ENCODE data around the gene TLR1.
A peak's percentile ranks its signal among the peaks of the same experiment; 100 is the strongest.
"Not testable (repeated sequence)": the region's sequence is repeated elsewhere in the genome, so short reads cannot be mapped to it uniquely, and the experiment has no call there.

Gene TLR1

DNA sequence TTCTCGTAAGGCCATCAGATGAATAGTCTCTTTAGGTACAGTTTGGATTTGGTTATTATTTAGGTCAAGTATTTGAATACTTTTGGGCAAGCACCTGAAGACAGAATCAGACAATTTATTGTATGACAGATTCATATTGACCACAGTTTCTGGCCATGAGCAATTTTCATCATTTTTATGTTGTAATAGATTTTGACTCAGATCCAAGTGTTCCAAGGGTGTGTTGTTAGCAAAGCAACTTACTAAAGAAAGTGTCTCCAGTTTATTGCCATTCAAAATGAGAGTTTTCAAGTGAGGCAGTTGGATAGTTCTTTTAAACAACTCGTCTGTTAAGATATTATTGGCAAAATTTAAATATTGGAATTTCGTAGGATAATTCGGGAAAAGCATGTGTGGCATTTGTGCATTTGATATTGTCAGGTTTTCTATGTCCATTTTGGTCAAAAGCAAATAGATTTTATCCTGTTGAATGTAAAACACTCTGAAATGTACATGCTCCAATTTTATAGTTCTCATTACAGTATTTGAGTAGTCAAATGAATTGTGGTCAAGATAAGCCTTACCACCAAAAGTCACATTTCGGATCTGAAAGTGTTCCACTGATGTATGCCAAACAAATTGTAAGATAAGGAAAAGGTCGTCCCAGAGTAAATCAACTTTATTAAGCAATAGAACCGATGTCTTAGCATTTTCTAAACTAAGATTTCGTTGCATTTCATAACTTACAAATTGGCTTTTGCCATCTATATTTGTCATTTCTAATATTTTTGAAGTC lies 30.2 kb downstream of the TLR1 start:
- DNase-seq (ENCODE audit: low spot score), result no peak

DNA sequence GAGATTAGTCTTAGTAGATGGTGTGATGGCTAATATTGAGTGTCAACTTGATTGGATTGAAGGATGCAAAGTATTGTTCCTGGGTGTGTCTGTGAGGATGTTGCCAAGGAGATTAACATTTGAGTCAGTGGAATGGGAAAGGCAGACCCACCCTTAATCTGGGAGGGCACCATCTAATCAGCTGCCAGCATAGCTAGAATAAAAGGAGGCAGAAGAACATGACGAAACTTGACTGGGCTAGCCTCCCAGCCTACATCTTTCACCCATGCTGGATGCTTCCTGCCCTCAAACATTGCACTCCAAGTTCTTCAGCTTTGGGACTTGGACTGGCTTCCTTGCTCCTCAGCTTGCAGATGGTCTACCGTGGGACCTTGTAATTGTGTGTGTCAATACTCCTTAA lies 34.3 kb downstream of the TLR1 start:
- DNase-seq (ENCODE audit: low spot score), result not testable (repeated sequence)

GRCh38 chr4:38769857-38770256 lies 34.7 kb downstream of the TLR1 start:
- no peak for DNase-seq (ENCODE audit: low spot score)

DNA sequence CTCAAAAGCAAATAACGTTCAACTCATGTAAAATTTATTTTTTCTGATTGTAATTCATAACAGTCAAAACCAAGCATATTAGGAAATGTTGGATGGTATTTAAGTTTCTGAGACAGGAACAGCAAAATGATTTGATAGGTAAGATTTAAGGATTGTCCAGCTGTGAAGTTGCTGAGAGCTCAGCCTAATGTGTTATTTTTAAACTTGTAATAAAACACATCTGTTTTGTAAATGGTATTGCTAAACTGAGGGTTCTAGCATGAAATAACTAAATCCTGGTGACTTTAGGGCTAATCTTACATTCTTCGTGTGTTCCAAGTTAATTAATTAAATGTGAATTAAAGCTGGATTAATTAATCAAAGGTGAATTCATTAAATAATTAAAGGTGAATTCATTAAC lies 35.1 kb downstream of the TLR1 start:
- no peak for DNase-seq (ENCODE audit: low spot score)

DNA sequence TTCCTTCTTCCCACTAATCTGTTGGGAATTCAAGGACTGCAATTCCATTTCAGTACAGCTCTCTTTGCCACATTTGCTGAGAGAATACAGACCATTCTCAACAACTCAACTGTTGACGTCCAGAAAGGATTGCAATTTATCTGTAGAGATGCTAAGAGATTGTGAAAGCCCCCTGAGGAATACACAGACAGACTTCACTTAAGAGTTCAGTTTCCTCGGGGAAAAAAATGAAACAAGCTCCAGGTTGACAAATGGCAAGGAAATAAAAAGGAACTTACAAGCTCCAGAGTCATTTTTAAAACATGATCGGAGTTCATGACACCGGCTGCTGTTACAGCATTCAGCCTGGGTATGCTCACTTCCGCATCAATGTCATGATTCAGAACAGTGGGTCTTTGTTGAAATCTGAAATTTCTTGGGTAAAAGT lies 35.6 kb downstream of the TLR1 start:
- no peak for DNase-seq (ENCODE audit: low spot score)

DNA sequence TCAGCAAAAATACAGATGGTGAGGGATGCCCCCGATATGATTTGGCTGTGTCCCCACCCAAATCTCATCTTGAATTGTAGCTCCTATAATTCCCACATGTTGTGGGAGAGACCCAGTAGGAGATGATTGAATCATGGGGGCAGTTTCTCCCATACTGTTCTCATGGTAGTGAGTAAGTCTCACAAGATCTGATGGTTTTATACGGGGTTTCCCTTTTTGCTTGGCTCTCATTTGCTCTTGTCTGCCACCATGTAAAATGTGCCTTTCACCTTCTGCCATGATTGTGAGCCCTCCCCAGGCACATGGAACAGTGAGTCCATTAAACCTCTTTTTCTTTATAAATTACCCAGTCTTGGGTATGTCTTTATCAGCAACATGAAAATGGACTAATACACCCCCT lies 37.7 kb downstream of the TLR1 start:
- not testable (repeated sequence) for DNase-seq (ENCODE audit: low spot score)

- no peak for DNase-seq (ENCODE audit: low spot score)
These were observed 39.2 kb downstream of the TLR1 start for GRCh38 chr4:38765382-38765781.

GRCh38 chr4:38764277-38764676 lies 40.3 kb downstream of the TLR1 start:
- no peak for DNase-seq (ENCODE audit: low spot score)

DNA sequence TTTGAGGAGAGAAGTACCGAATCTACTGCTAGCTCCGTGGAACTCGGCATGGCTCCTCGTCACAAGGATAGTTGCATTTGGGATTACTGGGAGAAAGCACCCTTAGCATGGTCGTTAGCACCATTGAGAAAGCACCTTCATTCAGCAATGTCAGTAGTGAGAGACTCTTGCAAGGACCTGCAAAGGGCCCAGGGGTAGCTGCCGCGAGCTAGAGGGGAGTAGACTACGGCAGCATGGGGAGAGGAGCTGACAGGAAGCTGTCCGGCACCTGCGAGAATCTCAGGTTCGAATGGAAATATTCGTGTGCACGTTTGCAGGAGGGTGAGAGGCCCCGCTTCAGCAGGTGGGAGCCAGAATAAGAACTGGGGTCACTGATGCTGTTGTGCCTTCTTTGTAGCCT lies 42.0 kb downstream of the TLR1 start:
- DNase-seq (ENCODE audit: low spot score), result no peak

DNA sequence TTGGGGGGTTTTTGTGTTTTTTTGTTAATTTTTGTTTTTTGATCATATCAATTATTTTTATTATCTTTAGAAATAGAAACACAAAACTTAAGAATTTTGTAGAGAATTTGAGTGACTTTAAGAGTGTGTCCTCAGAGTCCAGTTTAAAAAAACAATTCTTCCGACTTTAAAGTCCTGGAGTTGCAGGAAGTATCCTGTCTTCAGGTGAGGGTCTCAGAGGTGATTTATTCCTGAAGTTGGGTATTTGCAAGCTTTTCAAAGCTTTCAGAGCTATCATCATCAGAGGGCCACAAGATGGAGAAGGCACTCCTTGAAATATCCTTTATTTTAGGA lies 44.8 kb downstream of the TLR1 start:
- DNase-seq (ENCODE audit: low spot score), result no peak

GRCh38 chr4:38759113-38759789 lies 45.3 kb downstream of the TLR1 start:
- DNase-seq (ENCODE audit: low spot score), result peak; percentile 72

GRCh38 chr4:38757945-38758600 lies 46.5 kb downstream of the TLR1 start:
- DNase-seq (ENCODE audit: low spot score), result peak; percentile 22

DNA sequence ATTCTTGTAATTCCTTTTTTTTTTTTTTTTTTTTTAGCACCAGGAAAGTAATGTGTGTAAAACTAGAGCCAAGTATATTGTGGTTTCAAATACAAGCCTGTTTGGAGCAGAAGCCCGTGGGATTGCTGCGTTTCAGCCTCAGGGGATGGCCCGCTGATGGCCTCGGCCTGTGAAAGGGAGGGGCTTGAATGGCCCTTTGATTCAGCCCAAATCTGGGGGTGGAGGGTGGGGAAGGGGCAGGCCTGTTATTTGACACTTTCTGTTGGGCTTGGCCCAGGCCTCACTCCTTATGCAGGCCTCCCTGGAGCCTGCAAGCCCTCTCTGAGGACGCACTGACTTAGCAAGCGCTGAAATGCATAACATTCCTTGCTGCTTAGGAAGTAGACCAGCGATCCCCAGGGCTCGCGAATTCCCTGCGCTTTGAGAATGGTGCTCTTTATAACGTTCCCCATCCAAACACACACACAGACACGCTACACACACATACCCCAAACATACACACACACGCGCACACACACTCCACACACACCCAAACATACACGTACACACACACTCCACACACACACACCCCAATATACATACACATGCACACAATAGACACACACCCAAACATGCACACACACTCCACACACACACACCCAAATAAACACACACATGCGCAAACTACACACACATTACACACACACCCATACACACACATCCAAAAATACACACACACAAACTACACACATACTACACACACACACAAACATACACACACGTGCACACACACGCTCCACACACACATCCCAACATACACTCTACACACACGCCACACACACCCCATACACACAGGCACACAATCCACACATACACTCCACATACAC lies 51.4 kb downstream of the TLR1 start:
- no peak for DNase-seq (ENCODE audit: low spot score)

GRCh38 chr4:38752372-38752940 lies 52.1 kb downstream of the TLR1 start:
- peak; percentile 13 for DNase-seq (ENCODE audit: low spot score)

DNA sequence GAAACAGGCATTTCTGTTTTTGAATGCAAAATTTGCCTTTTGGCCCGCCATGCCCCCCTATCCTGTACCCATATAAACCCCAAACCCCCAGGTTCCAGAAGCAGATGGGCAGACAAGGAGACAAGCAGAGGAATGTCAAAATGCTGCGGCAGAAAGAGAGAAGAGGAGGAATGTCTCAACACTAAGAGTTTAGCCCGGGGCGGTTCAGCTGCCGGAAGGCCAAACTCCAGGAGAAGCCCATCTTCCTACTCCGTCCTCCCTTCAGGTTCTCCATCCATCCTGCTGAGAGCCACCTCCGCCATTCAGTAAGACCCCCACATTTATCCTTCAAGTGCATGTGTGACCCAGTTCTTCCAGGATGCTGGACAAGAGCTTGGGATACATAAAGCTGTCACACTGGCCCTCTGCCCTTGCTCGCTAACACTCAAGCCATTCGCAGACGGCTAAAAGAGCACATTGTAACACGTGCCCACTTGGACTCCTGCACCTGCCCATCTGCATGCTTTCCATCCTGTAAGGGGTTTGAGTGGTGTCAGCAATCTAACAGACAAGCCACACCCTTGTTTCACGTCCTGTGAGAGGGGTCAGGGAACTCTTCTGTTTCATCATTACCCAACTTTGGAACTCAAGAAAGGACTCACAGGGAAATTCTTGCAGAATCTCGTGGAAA lies 53.1 kb downstream of the TLR1 start:
- no peak for DNase-seq (ENCODE audit: low spot score)

GRCh38 chr4:38749336-38749735 lies 55.3 kb downstream of the TLR1 start:
- DNase-seq (ENCODE audit: low spot score), result no peak

- DNase-seq (ENCODE audit: low spot score), result no peak
These were observed 57.0 kb downstream of the TLR1 start for GRCh38 chr4:38747629-38748028.

All from CD4-positive, alpha-beta T cell treated with Interleukin-15 for 4 hours (primary cell).